HL-60/S4 treated with phorbol 12-myristate 13-acetate at 8.2 ng/mL for 4 days and 3 days (cell line): ENCODE data around the gene OR5D16.
"Not testable (repeated sequence)": the region's sequence is repeated elsewhere in the genome, so short reads cannot be mapped to it uniquely, and the experiment has no call there.

Experiments
- in situ Hi-C: fragments of 300-500 bp; cut with MboI; formaldehyde crosslinking; loops from 2 replicates; pipeline ENCODE4 v1.15.0; 2022; ENCODE audit warnings: low sequenced_read_pairs

Gene OR5D16

GRCh38 chr11:55838452-55838851, at the start of gene OR5D16:
Gene OR5D16 (plus strand): TSS chr11:55838752. CDS start chr11:55838752, 0 bp downstream.
- in situ Hi-C loops, result no loop called here

GRCh38 chr11:55791606-55792005, 46.9 kb upstream of the OR5D16 start:
- in situ Hi-C loops, result no loop called here

- in situ Hi-C loops, result no loop called here
These were observed 45.2 kb upstream of the OR5D16 start for GRCh38 chr11:55793321-55793720.

- in situ Hi-C loops, result no loop called here
These were observed 43.3 kb upstream of the OR5D16 start, which contains the start of gene OR5D14 for GRCh38 chr11:55795256-55795655. Gene OR5D14 (plus strand): TSS chr11:55795556. CDS start chr11:55795556, 0 bp downstream.

- in situ Hi-C loops, result no loop called here
These were observed 32.3 kb upstream of the OR5D16 start for GRCh38 chr11:55806248-55806647.

- in situ Hi-C loops, result no loop called here
These were observed 27.5 kb upstream of the OR5D16 start, which contains the start of gene OR5L1 for GRCh38 chr11:55811067-55811466. Gene OR5L1 (plus strand): TSS chr11:55811367. CDS start chr11:55811467, 100 bp downstream.

- in situ Hi-C loops, result no loop called here
These were observed 19.2 kb upstream of the OR5D16 start, which contains the start of gene OR5D18 for GRCh38 chr11:55819330-55819729. Gene OR5D18 (plus strand): TSS chr11:55819630. CDS start chr11:55819630, 0 bp downstream.

GRCh38 chr11:55826919-55827318, 11.6 kb upstream of the OR5D16 start, which contains the start of gene OR5L2:
Gene OR5L2 (plus strand): TSS chr11:55827219. CDS start chr11:55827219, 0 bp downstream.
- in situ Hi-C loops, result no loop called here

GRCh38 chr11:55847453-55847852, 8.9 kb downstream of the OR5D16 start:
- in situ Hi-C loops, result no loop called here

GRCh38 chr11:55849037-55849436, 10.5 kb downstream of the OR5D16 start:
- in situ Hi-C loops, result no loop called here

- in situ Hi-C loops, result no loop called here
These were observed 13.6 kb downstream of the OR5D16 start for GRCh38 chr11:55852141-55852540.

GRCh38 chr11:55854704-55855103, 16.2 kb downstream of the OR5D16 start:
- in situ Hi-C loops, result no loop called here

- in situ Hi-C loops, result not testable (repeated sequence)
These were observed 28.8 kb downstream of the OR5D16 start for GRCh38 chr11:55867354-55867753.

- in situ Hi-C loops, result not testable (repeated sequence)
These were observed 34.2 kb downstream of the OR5D16 start for GRCh38 chr11:55872731-55873130.

GRCh38 chr11:55873146-55873545, 34.6 kb downstream of the OR5D16 start:
- in situ Hi-C loops, result not testable (repeated sequence)

- in situ Hi-C loops, result not testable (repeated sequence)
These were observed 44.4 kb downstream of the OR5D16 start, which contains the start of gene TRIM51 for GRCh38 chr11:55882997-55883396. Gene TRIM51 (plus strand): TSS chr11:55883297. CDS start chr11:55885429, 2,132 bp downstream.

- in situ Hi-C loops, result not testable (repeated sequence)
These were observed 46.4 kb downstream of the OR5D16 start for GRCh38 chr11:55884995-55885394.

- in situ Hi-C loops, result not testable (repeated sequence)
These were observed 46.9 kb downstream of the OR5D16 start for GRCh38 chr11:55885481-55885880.
